ENCODE results near the gene GPR4.
"Not testable (repeated sequence)": the region's sequence is repeated elsewhere in the genome, so short reads cannot be mapped to it uniquely, and the experiment has no call there.

The GPR4 gene

DNA sequence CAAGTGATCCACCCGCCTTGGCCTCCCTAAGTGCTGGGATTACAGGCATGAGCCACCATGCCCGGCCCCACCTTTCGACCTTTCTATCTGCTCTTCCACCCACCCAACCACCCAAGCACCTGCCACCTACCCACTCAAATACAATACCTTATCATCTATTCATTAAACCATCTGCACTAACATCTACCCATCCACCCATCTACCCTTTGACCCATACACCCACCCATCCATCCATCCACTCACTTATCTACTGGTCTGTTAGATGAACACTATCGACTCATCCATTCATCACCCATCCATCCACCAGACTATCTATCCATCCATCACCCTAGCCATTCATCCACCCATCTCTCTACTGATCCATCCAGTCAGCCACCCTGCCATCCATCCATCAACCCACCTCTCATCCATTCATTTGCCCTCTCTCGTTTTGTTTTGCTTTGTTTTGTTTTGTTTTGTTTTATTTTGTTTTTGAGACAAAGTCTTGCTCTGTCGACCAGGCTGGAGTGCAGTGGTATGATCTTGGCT lies 20.0 kb upstream of the GPR4 start:
- DNase-seq = no peak

- no peak for DNase-seq
Observed at GRCh38 chr19:45621389-45621788, 19.4 kb upstream of the GPR4 start.

- DNase-seq = no peak
Observed at GRCh38 chr19:45616704-45617017, 14.6 kb upstream of the GPR4 start.

DNA sequence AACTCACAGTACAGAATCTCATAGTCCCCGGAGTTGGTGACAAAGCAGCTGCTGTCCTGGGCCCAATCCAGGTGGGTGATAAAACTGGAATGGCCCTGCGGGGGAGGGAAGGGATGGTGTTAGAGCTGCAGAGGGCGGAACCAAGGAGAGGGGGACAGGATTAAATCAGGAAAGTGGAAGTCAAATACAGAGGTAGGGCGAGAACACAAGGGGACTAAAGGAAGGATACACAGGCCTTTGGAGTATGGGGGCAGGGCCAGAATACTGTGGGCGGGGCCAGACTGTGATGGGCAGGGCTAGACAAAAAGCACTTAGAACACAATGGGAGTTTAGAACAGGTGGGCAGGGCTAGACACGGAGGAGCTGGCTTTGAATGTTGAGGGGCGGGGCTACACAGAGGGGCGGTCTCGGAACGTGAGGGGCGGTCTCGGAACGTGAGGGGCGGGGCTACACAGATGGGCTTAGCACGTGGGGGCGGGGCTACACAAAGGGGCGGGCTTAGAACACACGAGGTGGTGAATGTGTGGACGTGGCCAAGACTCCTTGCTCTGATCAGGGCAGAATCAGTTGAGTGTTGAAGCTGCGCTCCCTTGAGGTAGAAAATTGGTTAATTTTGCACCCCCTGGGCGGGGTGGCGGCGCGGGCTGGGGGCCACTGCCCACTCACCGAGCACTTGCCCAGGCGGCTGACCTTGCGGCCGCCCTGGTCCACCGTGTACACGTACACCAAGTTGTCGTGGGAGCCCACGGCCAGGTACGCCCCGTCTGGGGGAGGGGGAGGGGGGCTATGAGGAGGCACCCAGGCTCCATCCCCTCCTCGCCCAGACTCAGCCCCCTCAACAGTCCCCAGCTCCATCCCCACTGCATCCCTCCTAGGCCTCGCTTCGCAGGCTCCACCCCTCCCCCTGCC lies 14.0 kb upstream of the GPR4 start:
- DNase-seq = peak; percentile 85

GRCh38 chr19:45615056-45615455 lies 13.0 kb upstream of the GPR4 start:
- not testable (repeated sequence) for DNase-seq

DNA sequence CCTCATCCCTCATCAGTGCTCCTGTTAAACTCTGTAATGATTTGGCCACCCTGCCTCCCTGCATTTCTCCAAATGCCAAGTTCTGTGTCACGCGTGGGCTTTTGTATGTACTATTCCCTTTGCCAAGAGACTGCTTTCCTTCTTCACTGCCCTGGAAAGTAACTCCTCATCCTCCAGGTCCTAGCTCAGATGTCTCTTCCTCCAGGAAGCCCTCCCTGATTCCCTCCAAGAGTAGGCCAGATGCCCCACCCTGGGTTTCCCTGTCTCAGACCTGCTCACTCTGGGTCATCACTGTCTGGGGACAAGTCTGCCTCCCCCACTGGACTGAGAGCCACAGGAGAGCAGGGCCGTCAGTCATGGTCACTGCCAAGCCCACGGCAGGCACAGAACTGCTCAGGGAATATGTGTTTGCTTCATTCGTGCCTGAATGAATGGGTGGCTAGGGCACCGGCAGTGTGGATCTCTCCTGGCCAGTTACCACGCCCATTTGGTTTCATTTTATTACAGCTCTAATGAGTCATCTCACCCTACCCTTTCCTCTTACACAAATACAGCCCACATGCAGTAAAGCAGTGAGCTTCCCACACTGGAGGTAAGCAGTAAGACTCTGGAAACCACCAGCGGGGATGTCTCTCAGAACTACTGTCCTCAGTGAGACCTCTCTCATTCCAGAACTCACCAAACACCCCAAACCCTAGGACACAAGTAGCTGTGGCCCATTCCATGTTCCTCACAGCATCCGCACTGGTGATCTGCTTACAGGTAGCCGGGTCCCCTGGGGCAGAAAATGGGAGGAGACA lies 12.1 kb upstream of the GPR4 start:
- DNase-seq = peak; percentile 15

- DNase-seq = no peak
Observed at GRCh38 chr19:45608948-45609347, 6.9 kb upstream of the GPR4 start.

DNA sequence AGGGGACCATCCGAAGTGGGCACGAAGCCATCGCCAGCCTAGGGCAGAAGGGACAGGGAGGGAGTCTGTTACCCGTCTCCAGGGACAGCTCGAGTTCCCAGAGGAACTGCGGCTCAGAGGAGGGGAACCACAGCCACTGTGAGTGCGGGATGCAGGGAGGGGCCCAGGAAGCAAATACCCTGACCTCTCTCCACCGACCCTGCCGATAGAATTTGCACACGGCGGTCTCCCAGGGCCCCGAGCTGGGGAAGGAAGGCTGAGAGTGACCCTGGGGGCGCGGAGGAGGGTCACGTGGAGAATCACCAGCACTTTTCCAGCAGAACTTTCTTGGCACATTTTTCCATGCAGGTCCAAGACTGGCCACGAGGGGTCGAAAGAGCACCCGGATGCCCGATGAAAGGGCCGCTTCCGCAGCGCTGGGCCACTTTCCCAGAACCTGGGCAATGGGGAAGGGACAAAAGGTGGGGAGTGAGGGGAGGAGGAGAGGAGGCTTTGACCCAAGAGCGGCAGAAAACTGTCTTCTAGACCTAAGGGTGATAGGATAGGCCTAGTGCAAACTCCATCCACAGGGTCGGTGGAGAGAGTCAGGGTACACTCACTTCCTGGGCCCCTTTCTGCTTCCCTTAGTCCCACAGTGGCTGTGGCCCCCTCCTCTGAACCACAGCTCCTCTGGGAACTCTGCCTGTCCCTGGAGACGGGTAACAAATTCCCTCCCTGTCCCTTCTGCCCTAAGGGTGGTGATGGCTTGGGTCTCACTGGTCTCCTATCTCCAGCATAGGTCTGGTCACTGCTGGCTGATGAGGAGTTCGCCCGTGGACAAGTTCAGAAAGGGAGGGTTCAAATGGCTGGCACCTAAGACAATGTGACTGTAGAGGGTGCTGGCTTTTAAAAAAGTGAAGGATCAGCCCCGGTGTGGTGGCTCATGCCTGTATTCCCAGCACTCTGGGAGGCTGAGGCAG lies 5.3 kb upstream of the GPR4 start:
- peak; percentile 19 for DNase-seq

DNA sequence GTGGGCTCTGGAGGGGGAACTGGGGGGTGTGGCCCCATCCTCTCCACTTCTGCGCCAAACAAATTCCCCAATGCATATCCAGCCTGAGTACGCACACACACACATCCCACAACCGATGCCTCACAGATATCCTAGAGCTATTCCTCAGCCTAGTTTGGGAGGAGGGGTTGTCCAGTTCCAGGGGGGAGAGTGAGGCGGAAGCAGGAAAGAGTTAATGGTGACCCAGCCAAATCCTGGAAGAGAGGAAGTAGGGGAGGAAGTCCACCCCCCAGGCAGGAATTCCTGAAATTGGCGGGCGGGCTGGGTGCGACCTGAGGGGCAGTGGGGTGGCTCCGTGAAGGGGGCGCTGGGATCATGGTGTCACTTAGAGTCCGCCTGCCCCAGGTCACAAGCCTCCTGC lies 897 bp downstream of the GPR4 start:
- no peak for DNase-seq

DNA sequence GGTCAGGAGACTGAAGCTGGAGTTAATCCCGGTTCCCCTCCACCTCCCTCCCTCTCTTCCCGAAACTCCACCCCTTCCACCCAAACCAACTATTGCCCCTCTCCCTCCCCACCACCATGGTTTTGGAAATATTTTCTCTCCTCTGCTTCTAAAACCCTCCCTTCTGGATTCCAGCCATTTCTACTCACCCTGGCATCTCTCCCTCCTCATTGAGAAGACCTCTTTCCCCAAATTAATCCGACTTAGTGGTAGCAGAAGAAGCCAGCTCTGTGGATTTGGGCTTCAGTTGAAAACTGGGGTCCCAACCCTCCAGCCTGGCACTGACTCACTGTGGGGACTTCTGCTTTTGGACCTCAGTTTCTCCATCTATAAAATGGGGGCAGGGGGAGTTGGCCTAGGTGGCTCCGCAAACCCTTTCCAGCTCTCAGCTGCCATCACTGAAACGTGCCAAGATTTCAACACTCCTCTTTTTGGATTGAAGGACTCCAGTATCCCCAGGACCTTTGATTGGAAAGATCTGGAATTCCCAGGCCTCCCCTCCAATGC lies 1.6 kb downstream of the GPR4 start:
- no peak for DNase-seq

- DNase-seq = no peak
Observed at GRCh38 chr19:45599286-45599685, 2.7 kb downstream of the GPR4 start.

DNA sequence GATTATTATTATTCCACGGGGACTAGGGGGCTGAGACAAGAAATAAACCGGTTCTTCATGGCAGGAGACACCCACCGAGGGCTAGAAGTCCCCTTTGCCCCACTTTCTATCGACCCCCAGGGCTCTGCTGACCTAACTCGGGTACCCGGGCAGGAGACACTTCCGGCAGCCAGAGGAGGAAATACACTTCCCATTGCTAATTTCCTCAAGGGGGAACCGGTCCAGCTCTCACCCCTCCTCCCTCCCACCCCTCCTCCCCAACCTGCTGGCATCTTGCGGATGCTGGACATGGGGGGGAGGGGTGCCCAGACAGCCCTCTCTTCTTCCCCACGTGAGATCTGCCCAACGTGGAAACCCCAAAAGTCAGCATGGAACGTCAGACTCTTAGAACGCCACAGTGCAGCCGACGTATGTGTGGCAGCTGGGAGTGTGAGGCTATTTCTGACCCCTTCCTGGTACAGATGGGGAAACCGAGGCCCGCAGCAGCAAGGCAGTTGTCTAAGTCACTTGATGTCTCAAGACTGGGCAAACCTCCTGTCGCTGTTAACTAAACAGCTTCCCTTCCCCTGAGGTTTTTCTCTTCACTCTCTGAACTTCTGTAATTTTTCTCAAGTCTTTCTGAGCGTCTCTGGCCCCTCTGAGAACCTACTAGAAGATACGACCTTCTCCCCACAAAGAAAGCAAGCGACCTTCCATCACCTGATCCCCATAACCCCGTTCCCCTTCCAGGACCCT lies 3.6 kb downstream of the GPR4 start:
- DNase-seq = no peak

DNA sequence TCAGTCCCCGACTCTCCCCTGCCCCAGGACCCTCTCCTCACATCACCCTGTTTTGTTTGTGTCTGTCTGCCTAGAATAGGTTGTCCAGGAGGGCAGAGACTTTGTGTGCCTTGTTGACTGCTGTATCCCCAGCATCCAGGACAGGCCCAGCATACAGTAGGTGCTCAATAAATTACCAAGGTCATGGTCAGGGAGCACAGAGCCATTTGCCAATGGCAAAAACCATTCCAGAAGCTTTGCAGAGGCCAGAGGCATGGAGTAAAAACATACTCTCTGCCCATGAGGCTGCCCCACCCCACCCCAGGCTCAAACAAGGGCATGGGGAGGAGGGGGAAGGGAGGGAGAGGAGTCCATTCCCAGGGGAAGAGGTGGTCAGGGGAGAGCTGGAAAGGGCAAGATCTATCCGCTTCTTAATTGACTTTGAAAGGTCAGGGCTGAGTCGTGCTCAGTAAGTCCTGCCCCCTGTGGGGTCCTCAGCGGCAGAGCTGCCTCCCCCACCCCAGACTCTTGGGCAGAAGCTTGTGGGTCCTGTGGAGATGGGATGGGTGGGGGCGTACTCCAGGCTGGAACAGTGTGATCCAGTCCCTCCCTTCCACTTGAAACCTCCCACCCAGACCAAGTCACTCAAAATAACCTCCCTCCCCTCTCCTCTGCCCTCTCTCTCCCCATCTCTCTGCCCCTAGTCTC lies 4.4 kb downstream of the GPR4 start:
- no peak for DNase-seq

DNA sequence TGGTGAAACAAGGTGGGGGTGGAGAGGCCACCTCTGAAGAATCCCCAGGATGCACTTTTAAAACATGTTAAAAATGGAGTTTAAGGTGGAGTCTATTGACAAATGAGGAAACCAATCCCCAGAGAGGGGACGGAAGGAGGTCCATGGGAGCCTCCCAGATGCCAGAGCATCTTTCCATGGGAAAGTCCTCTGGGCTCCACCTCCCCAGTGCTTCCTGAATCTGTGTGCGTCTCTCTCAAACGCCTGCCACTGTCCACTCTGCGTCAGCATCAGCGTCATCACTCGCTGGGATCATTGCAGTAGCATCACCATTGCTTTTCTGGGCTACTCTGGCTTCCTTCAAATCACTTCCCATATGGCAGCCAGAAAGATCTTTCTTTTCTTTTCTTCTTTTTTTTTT lies 6.2 kb downstream of the GPR4 start:
- DNase-seq = no peak

DNA sequence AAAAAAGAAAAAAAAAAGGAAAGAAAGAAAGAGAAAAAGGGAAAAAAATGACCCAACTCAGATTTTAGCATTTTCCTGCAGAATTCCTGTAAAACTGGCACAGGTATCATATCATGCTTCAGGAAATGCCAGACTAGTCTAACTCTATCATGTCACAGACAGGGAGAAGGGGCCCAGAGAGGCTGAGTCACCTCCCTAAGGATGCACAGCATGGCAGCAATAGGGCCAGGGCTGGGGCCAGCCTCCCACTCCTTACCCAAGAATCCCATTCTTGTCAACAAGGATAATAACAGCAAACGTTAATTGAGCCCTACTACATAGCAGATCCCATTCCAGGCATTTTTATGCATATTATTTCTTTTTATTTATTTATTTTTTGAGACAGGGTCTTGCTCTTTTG lies 8.5 kb downstream of the GPR4 start:
- no peak for DNase-seq

GRCh38 chr19:45592366-45592765 lies 9.6 kb downstream of the GPR4 start:
- DNase-seq = no peak

DNA sequence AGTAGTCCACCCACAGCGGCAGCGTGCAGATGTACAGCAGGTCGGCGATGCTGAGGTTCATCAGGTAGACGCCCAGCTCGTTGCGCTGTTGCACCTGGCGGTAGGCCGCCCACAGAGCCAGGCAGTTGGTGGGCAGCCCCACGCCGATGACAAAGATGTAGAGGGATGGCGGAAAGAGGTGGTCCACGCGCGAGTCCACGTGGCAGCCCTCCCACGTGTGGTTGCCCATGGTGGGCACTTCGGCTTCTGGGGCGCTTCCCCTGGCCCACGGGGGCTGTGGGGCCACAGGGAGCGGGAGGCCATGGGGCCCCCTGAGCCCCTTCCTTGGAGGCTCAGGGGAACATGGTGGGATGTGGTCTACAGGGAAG lies 10.4 kb downstream of the GPR4 start:
- no peak for DNase-seq

DNA sequence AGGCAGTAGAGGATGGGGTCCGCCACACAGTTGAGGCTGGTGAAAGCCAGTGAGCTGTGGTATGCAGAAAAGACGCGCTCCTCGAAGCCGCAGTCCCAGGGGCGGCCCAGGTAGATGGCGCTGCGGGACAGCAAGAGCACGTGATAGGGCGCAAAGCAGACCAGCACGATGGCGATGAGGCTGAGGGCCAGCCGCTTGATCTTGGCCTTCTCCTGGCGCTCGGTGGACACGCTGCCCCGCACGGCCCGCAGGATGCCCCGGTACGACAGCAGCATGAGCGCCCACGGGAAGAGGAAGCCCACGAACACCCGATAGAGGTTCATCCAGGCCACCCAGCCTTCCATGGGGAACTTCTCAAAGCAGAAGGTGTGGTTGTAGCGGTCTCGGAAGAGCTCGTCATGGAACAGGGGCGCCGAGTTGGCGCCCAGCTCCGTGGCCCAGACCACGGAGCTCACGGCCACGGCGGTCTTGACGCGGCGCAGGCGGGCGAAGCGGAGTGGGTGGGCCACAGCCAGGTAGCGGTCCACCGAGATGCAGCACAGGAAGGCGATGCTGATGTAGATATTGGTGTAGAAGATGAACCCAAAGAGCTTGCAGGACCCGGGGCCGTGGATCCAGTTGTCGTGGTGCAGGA lies 10.9 kb downstream of the GPR4 start:
- DNase-seq = peak; percentile 47

- no peak for DNase-seq
Observed at GRCh38 chr19:45590300-45591003, 11.6 kb downstream of the GPR4 start.

- DNase-seq = no peak
Observed at GRCh38 chr19:45589768-45590167, 12.2 kb downstream of the GPR4 start.
